ENCODE results near the gene REEP1.

Gene REEP1

DNA sequence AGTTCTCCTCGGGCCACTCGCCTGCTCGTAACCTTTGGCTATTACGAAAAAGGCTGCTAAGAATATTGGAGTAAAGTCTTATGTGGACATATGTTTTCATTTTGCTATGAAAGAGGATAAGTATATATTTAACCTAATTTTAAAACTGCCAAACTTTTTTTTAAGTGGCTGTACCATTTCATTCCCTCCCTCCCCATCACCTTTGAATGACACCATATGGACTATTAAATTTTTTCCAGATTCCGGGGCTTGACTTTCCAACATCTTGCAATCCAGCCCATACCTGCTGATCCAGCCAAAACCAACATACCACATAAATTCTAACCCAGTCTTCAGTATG lies 31.5 kb downstream of the REEP1 start:
- DNase-seq (ENCODE audit: low read depth) = no peak

DNA sequence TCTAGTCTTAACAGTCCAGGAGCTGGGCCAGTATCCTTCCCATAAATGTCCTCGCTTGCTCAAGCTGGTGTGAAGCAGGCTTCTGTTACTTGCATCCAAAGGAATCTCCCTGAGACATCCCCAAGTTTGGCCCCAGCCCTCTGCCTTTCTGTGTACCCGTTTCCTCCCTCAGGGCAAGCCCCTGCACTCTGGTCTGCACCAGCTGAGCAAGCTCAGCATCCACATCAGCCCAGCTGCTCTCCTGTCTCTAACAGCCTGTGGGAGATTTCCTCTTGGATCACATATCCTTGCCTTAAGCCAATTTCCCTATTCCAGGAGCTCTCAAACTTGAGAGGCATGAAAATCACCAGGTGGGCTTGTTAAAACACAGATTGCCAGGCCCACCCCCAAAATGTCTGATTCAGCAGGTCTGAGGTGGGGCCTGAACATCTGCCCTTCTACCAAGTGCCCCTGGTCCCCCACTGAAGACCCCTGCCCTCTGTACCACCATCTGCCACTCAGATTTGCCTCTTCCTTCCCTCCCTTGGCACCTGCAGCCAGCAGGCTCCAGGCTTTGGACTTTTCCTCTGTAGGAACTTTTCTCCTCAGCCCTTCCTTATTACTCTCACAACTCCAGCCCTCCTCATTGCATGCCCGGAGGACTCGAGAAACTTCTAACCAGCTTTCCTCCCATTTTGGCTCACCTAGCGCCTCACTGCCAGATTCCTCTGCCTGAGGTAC lies 32.1 kb downstream of the REEP1 start:
- no peak for DNase-seq (ENCODE audit: low read depth)

DNA sequence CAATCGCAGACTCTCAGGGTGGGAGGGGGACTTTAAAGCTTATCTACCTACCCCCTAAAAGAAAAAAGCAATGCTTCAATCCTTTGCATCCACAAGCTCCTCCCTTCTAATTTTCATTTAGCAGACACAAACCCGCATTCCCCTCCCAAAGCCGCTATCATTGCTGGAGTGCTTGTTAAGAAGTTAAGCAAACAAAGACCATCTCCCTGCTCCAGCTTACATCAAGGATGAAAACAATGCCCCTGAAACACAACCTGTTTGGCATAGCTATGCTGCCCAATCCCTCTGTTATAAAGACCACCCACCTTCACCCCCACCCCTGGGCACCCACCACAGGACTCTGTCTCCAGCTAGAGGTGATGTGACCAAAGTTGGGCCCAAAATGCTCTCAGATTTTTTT lies 33.0 kb downstream of the REEP1 start:
- DNase-seq (ENCODE audit: low read depth) = no peak

DNA sequence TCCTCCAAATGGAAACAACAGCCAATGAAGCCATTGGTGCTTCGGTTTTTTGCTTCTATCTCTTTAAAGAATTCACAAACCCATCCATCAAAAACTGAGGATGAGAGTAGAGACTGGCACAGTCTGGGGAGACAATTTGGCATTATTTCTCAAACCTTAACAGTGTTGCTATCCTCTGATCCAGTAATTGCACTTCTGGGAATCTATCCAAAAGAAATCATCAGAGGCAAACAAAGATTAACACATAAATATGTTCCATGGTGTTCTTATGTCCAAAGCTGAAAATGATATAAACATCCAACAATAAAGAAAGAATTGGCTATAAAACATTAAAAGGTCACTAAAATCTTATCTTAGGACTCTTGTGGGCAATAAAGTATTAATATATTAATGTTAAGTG lies 35.1 kb downstream of the REEP1 start:
- DNase-seq (ENCODE audit: low read depth) = no peak

DNA sequence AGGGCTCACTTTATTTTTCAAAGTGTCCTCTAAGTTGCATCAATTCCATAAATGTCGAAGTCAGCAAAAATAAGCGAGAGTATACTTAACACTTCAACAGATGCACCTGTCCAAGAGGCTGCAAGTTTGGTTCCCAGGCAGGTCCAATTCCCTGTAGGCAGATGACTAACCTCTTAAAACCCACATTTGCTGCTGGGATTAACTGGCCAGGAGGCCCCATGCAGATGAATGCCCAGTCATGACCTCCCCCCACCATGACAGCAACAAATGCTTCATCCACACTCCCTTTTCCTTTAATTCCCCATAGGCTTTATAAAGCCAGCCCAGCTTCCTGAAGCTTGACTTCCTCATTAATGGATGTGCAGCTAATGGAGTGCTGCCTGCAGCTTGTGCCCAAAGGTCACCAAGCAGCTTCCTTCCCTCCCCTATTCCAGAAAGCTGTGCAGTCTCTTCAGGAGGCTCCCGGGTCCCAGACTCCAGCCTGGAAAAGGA lies 35.7 kb downstream of the REEP1 start:
- no peak for DNase-seq (ENCODE audit: low read depth)

DNA sequence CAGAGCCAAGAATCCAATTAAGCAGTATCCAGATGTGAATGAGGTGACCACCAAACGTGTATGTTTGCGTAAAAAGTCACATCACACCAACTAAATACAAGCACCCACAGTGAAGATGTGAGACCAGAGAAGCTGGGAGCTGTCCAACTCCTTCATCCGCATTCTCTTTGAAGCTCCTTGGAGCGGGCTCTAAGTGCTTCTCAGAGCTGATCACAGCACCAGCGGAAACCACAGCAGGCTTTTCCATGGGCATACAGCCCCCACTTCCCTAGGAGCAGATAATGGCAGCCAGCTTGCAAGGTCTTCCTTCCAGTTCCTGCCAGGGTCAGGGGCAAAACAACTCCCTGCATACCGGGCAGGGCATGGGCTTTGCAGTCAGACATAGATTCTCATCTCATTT lies 36.4 kb downstream of the REEP1 start:
- DNase-seq (ENCODE audit: low read depth) = no peak

DNA sequence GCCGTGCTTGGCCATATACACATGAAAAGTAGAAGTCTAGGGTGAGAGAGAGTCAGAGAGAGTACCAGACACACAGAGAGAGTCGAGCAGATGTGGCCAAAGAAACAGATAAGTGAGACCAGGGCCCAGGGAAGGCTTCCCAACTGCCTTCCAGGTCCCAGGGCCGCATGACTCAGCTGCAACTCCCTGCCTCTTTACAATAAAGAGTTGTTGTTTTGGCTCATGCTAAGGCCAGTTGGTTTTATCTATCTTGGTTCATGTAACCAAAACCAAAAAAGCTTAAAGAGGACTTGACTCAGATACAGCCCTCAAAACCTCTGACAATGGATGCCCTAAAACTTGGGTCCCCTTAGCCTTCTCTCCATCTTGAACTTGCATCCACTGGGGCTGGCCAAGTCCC lies 36.9 kb downstream of the REEP1 start:
- DNase-seq (ENCODE audit: low read depth) = no peak

DNA sequence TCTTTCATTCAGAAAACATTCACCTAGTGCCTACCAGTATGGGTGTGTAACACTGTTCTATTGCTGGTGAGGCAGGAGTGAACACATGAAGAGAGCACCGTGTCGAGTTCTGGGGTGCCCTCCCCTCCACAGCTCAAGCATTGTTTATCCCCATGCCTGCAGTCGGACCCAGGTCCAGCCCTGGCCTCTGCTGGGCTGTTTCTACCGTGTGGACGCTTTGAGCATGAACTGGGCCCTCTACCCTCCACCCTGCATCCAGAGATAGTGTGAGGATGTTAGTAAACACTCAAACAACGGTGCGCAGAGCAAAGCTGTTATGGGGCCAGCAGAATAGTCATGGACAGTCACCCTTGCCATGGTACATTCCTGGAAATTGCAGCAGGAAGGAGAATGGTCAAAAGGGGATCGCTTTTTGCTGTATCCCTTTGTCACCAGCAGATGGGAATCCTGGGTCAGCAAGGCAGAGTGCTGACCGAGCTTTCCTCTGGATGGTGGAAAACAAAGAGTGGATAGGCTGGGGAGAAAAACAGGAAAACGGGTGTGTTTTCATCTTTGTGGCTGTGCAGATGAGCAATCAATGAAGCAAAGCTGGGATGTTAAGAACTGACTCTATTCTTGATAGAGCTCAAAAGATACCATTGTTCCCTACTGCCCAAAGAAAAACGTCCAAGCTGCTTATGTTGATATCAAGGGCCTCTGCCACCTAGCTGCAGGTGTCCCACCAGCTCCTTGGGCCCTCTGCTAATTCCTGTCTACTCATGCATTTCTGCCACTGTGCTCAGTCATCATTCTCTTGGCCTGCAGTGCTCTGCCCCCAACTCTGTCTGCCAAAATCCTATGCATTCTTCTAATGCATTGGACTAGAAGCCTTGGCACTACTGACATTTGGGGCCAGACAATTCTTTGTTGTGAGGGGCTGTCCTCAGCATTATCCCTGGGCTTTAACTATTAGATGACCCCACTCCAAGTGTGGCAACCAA lies 38.7 kb downstream of the REEP1 start:
- DNase-seq (ENCODE audit: low read depth) = no peak

DNA sequence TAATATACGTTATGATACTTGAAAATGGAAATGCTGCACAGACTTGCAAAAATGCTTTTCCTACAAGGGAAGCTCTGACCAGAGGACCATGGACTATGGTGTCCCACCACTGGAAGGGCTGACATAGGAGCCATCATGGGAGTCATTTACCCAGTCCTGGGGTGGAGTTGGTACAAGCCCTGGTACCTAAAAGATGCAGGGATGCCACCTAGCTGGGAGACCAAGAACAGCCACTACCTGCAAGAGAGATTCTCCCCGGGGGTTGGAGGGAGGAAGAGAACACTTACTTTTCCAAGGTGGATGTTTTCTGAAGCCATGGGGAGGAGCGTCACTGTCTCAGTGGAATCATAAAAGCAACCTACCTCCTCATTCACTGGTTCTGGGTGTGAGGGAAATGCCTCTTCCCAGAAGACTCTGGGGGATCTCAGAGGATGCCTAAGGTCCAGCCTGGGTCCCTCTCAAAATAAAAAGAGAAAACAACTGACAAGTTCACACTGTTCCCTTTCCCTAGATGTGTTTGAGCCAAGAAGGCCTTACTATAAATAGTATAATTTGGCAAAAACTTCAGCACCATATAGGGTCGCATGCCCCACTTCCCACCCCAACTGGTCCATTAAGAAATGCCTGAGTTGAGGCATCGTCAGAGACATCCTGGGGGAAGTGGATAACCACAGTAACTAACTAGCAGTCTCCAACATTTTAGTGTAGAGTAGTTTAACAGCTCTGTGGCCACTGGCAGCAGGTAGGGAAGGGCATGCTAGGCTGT lies 39.9 kb downstream of the REEP1 start:
- no peak for DNase-seq (ENCODE audit: low read depth)

DNA sequence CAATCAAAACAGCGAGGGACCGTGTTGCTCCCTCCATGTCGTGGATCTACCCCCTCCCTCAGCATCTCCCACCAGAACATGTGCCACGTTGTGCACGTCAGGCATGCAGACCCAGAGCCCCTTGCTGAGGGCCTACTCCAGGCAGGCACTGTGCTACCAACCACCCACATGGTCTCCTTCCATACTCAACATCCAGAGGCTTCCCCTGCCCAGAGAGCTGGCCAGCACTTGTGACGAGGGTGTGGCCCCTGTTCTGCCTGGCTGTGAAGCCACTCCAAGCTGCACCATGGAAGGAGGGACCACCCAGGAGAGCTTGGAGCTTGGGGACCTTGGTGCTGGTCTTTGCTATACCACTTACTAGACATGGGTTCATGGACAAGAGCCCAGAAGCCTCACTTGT lies 40.5 kb downstream of the REEP1 start:
- no peak for DNase-seq (ENCODE audit: low read depth)

DNA sequence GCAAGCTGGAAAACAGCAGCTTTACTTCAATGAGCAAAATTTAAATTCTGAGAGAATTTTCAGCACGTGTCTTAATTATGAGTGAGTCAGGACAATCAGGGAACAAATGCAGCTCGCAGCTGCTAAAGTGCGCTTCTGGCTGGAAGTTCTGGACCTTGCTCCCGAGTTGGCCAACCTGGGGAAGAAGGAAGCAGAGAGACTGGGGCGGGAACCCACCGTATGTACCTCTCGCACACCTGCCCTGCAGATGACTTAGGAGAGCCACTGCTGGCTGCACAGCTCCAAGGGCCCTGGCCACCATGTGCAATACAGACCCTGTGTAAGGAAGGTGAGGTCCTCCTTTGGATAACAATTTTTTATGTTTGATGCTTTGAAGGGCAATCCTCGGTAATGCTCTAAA lies 42.4 kb downstream of the REEP1 start:
- DNase-seq (ENCODE audit: low read depth) = no peak

DNA sequence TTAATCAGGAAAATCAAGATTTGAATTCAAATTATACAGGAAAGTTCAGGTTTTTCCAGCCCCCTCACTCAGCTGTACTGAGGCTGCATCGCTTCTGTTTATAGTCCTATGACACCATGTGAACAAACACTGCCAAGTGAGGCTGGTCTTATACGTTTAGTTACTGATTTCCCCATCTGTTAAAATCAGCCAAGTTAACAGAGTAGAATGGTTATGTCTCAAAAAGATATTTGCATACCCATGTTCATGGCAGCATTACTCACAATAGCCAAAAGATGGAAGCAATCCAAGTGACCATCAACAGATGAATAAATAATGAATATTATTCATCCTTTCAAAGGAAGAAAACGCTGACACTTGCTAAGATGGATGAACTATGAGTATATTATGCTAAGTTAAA lies 43.8 kb downstream of the REEP1 start:
- no peak for DNase-seq (ENCODE audit: low read depth)

DNA sequence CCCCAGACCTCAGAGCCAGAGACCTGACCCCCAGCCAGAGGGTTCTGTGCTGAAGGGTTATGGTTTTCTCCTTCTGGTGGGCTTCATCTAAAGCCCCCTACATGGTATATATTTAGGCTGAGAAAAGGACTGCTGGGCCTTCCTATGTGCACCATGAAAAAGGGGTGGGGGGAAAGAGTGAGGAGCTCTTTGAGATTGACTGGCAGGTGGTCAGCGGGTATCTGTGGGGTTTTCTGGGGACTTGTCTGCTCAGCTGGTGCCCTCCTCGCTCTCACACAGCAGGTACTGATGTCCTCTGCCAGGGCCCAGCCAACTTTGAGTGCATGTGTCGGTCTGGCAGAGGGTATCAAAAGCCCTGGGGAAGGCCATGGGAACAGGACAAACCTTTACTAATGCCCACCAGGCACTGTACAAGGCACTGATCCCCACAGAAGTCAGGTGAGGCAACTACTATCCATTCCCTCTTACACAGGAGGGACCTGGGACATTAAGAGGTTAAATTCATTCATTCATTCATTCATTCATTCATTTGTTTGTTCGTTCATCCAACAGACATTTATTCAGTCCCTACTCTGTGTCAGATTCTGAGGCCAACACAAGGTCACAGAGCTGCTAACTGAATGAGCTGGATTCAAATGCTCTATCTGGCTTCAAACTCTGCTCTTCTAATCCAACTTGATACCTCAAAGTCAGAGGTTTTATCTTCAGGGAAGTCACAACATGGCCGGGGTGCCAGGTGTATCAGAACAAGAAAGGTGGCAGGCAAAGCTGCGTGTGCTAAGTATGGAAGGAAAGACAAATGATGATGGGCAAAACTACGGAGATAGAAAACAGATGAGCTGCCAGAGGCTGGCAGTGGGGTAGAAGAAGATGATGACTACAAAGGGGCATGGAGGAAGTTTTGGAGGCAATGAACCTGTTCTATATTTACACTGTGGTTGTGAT lies 44.6 kb downstream of the REEP1 start:
- no peak for DNase-seq (ENCODE audit: low read depth)

DNA sequence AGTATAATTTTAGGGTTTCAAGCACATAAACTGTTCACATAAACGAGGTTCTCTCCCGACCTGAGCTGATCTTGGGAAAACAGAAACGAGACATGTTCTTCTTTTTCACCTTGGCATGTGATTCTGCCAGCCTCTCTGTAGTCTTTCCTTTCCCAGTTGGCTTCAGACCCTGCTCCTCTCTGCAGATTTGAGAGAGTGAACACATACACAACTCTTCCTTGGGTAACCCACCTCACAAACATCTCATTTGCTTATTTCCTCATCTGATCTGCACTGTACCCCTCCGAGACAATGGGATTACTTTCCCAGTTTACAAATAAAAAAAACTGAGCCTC lies 46.1 kb downstream of the REEP1 start:
- no peak for DNase-seq (ENCODE audit: low read depth)

DNA sequence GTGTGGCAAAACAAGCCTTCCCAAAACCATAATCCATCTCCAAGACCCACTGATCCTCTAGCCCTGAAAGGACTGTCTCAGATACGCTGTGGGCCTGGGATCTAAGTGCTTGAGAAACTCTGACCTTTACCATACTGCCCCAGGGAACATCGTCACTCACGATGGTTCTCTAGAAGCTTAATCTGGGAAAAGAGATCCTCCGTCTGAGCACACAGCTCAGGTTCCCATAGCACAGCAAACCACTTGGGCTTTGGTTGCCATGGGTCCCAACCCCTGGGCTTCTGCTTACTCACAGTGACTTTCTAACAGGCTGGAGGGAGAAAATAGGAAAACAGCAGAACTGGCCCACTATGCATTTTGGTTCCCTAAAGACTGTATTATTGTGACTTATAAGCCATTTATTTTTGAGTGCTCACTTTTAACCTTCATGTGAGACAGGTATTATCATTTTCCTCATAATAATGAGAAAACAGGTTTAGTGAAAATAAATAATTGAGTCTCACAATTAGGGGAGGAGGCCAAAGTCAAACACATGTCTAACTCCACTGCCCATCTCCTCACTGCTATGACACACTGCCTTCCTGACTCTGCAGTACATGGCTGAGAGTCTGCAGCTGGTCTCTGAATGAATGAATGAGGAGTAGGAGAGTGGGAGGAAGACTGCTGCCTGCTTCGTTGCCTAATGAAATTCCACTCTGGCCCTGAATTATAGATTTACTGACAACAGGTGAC lies 46.7 kb downstream of the REEP1 start:
- no peak for DNase-seq (ENCODE audit: low read depth)

DNA sequence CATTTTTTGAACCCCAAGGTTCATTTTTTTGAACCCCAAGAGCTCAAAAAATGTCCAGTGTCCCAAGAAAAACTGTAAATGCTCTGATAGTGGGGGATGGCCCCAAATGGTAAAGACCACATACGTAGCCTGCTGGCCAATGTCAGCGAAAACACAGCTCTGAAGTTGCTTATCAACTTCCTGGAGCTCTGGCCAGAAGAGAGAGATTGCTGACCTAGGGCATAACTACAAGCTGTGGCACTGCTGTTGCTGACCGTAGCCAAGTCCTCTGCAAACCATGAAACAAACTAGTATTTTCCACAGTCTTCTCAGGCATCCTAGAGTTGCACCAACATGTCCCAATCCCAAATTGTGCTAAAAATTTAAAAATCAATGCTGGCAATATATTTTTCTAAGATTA lies 50.9 kb downstream of the REEP1 start:
- no peak for DNase-seq (ENCODE audit: low read depth)

DNA sequence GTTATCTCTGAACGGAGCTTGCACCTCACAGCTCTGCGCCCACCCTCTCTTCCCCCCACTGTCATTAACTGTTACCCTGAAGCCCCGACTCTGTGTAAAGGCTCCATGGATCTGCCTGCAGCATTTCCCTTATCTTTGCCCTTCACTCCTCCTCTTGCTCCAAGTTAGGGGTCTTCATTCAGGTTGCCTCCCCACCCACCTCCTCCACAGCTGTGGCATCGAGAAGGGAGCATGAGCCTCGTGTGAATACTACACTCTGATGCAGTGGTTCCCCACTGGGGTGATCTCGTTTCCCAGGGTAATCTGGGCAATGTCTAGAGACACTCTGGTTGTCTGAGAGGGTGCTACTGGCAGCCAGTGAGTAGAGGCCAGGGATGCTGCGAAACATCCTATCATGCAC lies 51.4 kb downstream of the REEP1 start:
- DNase-seq (ENCODE audit: low read depth) = no peak

DNA sequence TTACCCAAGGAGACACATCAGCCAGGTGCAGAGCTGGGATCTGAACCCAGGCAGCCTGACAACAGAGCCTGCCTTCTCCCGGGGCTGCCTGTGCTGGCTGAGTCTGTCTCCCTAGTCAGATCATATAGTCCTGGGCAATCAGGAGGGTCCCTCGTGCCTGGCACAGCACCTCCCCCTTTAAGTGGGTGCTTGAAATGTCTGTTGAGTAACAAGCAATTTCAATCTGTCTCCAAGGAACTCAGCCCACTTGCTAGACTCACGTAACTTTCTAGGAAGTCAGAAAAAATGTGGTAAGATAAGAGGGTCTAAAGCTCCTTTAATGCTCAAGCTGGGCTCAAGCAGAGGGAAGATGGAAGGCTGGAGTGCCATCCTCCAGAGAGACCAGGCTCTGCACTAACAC lies 51.9 kb downstream of the REEP1 start:
- no peak for DNase-seq (ENCODE audit: low read depth)

DNA sequence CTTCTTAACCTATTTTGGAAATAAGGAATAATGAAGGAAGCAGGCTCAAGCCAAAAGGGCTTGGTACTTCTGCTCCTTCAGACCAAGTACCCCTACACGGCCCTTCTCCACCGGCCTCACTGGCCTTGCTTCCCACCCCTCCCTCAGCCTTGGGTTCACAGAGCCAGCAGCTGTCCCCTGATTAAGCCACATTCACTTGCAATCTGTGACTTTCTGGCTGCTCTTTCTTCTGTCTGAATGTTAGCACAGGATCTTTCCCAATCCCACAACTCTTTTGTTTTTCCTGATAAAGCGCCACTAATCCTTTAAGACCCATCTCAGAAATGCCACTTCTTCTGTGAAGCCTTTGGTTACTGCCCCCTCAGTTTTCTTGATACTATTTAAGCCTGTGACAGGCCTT lies 52.4 kb downstream of the REEP1 start:
- DNase-seq (ENCODE audit: low read depth) = no peak

DNA sequence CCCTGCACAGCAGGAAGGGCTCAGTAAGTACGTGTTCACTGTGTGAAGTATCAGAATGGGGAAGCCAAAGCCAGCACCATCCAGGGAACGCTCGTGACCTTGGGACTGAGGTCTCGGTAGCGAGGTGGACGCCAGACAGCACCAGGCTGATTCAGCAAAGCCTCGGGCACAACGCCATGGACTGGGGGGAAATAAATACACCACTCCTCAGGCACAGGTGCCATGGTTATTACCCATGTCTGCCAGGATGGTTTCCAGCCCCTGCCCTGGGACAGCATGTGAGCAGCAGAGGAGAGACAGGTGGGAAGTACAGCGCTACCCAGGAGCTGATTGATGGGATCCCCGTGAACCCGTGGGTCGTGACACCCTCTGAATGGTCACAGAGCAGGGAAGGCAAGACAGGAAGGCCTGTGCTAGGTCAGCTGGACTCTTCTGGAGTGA lies 53.0 kb downstream of the REEP1 start:
- no peak for DNase-seq (ENCODE audit: low read depth)
